Cardiac muscle cell (in vitro differentiated cells and primary cell): ENCODE measurements around the gene PROC. TPM values are rescaled to one million over a fixed set of nuclear protein-coding genes. Genes with fewer than 3 reads are reported as not detected.
A peak's percentile ranks its signal among the peaks of the same experiment; 100 is the strongest.

Experiments
- DNase-seq, 2 donors: peaks; one replicate each; pipeline versions ENCODE4 v3.0.0 to v3.0.0-alpha.2; 2010 to 2017; ENCODE audit warnings: low read depth in 1 of 2, low spot score in 1 of 2
- H3K27ac ChIP-seq: fragments of 200-600 bp; sonication (generic); 2 replicates; pipeline ENCODE4 v1.5.1; 2016
- H3K27me3 ChIP-seq: fragments of 200-600 bp; sonication (generic); 2 replicates; pipeline ENCODE4 v1.6.0; 2016; ENCODE audit warnings: control low read depth
- H3K36me3 ChIP-seq: fragments of 200-600 bp; sonication (generic); 2 replicates; pipeline ENCODE4 v1.5.1; 2016; ENCODE audit warnings: control low read depth
- H3K4me1 ChIP-seq: fragments of 200-600 bp; sonication (generic); 2 replicates; pipeline ENCODE4 v1.8.1; 2017; ENCODE audit warnings: low read depth, mild to moderate bottlenecking, mixed run types
- H3K4me3 ChIP-seq: fragments of 200-600 bp; sonication (generic); 2 replicates; pipeline ENCODE4 v1.5.1; 2016; ENCODE audit warnings: mild to moderate bottlenecking
- H3K9me3 ChIP-seq: fragments of 200-600 bp; sonication (generic); 2 replicates; pipeline ENCODE4 v1.5.1; 2017; ENCODE audit warnings: low read depth, mild to moderate bottlenecking, control low read depth
- CTCF ChIP-seq: IDR thresholded peaks from 2 replicates; pipeline ENCODE4 v1.5.1; 2012; ENCODE audit warnings: low read depth, mild to moderate bottlenecking, low read length
- polyA plus RNA-seq: library from polyadenylated mRNA; unstranded; fragments of >200 nt; fragmentation: Nextera tagmentation; extraction: Ambion mirVana; gene quantifications from 2 replicates; pipeline ENCODE4 v1.2.1, GENCODE V29; 2016
- total RNA-seq: library from RNA; depleted of rRNA; stranded (reverse); fragments of >200 nt; gene quantifications from 2 replicates; pipeline ENCODE4 v1.2.3, GENCODE V29; 2016

Gene PROC
- total and polyA plus RNA-seq, 2 experiments from 2014 or later = not detected

DNA sequence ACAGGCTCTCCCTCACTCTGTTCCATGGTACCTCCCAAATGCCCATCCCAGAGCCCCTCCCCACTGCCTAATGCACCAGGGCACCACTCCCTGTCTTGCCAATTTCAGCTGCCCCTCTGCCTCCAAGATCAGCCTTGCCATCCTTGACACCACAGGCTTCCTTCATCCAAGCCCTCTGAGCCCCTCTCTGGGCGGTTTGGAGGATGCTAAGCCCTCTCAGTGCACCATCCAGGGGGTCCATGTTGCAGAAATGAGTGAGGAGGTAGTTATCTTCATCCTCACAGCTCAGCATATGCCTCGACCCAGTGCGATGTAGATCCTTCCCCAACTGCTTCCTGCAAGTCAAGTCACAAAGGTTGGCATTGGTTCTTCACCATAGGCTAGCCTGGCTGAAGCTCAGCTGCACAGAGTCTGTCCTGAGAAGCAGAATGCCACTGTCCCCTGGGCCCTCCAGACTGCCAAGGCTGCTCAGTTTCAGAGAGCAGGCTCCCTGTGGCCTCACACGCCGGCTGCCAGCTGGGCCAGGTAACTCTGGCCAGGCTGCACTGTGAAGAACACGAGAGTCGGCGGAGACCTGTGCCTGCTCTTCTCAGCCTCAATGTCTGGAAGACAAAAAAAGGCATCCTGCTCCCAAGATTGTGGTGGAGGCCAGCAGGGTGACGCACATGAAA is 20.5 kb upstream of the PROC start:
- no peak for TF ChIP-seq CTCF
- H3K4me1 ChIP-seq = no peaks in the 10 kb centered on the region
- H3K4me3 ChIP-seq = no peak overlapping the region
- no peaks in the 10 kb centered on the region for H3K9me3 ChIP-seq
- no peaks in the 10 kb centered on the region for H3K36me3 ChIP-seq
- DNase-seq = no peak
- no peak overlapping the region for H3K27ac ChIP-seq
- H3K27me3 ChIP-seq = no peaks in the 10 kb centered on the region

GRCh38 chr2:127398239-127398590 is 20.0 kb upstream of the PROC start:
- no peaks in the 10 kb centered on the region for H3K27me3 ChIP-seq
- DNase-seq = peak in 1 of 2 donors; percentile 87
- H3K27ac ChIP-seq = no peak overlapping the region
- no peaks in the 10 kb centered on the region for H3K4me1 ChIP-seq
- TF ChIP-seq CTCF = no peak
- H3K36me3 ChIP-seq = no peaks in the 10 kb centered on the region
- no peaks in the 10 kb centered on the region for H3K9me3 ChIP-seq
- no peak overlapping the region for H3K4me3 ChIP-seq

DNA sequence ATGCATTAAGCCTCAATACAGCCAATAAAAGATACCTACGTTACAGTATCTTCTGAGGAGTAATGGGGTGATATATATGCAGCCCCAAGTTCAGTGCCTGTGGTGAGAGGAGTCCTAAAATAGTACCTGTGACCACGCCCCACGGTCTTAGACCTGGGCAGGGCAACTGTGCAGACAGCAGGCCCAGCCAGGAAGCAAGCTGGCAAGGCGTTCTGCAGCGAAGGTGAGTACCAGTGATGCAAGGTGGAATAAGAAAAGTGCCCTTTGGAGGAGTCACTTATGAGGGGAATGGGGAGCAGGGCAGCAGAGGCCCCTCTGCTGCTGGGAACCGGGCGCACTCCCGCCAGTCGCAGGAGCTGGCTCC is 17.7 kb upstream of the PROC start:
- no peak overlapping the region for H3K27ac ChIP-seq
- no peaks in the 10 kb centered on the region for H3K27me3 ChIP-seq
- H3K4me1 ChIP-seq = no peaks in the 10 kb centered on the region
- no peaks in the 10 kb centered on the region for H3K9me3 ChIP-seq
- no peak for TF ChIP-seq CTCF
- H3K36me3 ChIP-seq = no peaks in the 10 kb centered on the region
- DNase-seq = no peak
- no peak overlapping the region for H3K4me3 ChIP-seq

DNA sequence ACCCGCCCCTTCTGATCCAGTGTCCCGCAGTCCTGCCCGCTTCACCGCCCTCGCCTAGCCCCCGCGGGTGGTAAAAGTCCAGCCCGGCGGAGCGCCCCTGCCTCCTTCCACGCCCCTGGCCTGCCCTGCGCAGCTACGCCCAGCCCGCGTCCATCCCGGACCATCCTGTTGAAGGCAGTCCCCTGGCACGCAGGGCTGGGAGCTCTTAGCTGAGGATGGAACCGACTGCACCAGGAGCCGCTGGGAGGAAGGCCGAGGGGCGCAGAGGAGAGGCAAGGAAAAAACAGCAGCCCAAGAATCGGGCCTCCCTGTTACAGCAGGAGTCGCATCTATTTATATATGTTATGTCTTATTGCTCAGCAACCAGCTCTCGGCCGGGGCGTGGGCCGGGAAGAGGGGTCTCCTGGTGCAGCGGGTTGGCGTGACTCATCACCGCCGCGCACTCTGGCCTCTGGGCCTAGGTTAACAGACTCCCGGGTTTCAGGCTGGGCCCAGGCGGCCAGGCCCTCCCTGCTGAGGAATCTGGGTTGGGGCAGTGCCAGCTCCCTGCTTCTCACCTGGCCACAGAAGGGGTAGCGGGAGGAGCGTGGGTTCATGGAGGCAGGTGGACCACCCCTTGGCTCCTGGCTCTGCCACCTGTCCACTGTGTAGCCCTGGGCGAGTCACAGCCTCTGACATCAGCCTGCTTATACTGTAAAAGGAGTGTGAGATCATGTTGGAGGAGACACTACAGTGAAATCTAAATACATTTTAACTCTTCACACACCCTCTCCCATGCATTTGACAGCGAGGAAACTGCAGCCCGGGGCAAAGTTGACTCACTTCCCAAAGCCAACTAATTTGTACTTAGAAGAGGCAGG is 17.1 kb upstream of the PROC start:
- Histone ChIP-seq H3K9me3 (no peaks in the 10 kb centered on the region), H3K27me3 (no peaks in the 10 kb centered on the region), H3K4me3 (no peak overlapping the region), H3K4me1 (no peaks in the 10 kb centered on the region), H3K27ac (no peak overlapping the region), H3K36me3 (no peaks in the 10 kb centered on the region)
- TF ChIP-seq CTCF = no peak
- DNase-seq = peak in 1 of 2 donors; percentile 52

DNA sequence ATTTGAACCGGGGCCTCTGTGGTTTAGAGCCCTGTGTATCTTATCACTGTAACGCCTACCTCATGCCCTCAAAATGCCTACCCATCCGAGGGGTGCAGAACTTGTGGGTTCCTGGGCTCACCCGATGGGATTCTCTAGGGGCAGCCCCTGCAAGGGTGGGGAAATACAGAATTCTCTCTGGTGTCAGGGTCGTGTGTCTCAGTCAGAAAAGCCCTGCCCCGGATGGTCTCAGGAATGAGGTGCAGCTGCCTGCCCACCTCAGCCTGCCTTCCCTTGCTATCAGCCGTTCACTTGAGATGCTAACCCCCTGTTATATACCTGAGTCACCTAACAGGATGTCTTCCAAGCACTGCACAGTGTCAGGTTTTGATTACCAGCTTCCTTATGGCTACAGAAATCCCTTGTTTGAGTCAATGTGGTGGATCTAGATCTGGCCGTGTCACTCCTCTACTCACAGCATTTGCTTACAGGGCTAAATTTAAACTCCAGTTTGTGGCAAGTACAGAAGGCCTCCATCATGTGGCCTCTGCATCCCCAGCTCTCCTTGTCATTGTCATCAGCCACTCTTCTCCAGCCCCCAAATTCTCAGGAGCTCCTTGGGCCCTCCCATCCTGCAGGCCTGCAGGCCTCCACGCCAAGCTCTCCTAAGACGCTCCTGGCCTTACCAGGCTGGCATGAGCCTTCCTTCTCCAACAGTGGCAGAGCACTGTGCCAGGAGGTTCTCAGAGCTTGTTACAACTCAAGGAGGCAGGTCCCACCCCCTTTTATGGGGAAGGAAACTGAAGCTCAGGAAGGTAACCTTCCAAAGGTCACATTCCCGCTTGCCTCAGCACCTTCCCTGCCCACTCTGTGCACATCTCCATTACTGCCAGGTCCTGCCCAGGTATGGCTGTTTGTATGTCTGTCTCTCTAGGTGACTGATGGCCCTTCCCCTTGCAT is 16.2 kb upstream of the PROC start:
- no peak overlapping the region for H3K27ac ChIP-seq
- TF ChIP-seq CTCF = no peak
- DNase-seq = no peak

More for the DNA sequence above, 16.2 kb upstream of the PROC start:
- H3K36me3 ChIP-seq = no peaks in the 10 kb centered on the region
- H3K27me3 ChIP-seq = no peaks in the 10 kb centered on the region
- no peaks in the 10 kb centered on the region for H3K9me3 ChIP-seq
- no peaks in the 10 kb centered on the region for H3K4me1 ChIP-seq
- H3K4me3 ChIP-seq = no peak overlapping the region
